GM21526 (cell line): ENCODE measurements around the gene UBR4.

Experiments
- ATAC-seq: cut with Tn5 transposase; IDR thresholded peaks from one replicate; pipeline ENCODE4 v1.9.1; 2021; ENCODE audit warnings: moderate library complexity; ENCODE audit not compliant: unreplicated experiment, low FRiP score

UBR4 gene

DNA sequence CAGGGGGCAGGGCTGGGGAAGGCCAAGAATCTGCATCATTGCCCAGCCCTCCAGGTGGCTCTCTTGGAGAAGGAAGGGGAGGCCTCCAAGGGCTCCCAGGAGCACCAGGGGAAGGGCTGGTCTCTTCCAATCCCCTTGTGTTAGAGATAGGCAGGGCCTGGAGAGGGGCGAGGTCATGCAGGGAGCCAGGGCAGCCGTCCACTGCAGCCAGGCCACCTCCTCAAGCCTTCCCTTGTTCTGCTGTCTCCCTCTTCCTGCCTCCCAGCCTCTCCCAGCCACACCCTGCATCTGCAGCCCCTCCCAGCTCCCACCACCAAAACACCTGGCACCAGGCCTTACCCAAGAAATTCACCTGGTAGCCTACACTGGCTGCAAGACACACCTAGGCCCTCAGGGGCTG, 148.3 kb downstream of the UBR4 start:
- ATAC-seq, result no peak

- ATAC-seq, result no peak
Observed at GRCh38 chr1:19061343-19061742, 148.7 kb downstream of the UBR4 start.

DNA sequence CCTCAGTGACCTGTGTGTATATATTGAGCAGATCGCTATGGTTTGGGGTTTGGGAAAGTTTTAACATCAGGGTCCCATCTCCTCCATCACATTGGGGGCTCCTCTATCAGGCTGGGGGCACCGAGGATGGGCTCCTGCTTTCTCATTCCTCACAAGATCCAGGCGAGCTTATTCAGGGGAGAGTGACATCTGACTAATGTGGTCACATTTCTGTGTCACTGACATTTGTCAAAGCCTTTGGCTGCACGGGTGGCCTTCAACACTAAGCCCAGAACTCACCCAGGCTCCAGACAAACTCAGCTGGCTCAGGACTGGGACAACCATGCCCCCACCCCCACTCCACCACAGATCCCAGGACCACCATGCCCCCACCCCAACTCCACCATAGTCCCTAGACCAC, 150.3 kb downstream of the UBR4 start:
- no peak for ATAC-seq

- ATAC-seq, result no peak
Observed at GRCh38 chr1:19058476-19058797, 151.6 kb downstream of the UBR4 start.

DNA sequence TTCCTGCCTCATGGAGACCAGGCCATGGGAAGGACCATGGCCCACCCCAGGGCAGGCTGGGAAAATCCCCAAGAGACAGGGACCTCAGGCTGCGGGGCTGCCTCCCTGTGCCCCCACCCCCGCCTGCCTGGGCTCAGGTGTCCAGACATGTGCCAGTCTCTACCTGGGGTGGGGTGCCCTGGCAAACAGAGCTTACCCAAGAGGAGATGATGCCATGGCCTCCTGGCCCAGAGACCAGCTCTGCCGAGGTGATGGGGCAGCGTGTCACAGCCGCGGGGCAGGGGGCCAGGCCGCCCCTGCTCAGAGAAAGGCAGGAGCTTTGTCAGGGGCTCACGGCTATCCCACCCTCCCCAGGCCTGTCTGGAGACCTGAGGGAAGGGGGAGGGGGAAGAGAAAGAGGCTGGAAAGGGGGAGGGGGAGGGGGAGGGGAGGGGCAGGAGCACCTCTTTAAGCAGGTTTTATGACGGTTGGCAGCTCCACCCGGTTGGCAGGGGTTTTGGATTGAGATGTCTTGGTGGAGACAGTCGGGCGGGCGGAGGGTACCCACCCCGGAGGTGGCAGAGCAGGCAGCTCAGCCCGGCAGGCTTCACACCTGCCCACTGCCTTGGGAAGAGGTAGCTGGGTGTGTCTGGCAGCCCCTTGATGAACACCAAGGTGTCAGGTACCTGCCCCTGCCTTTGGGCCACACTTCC, 152.1 kb downstream of the UBR4 start:
- ATAC-seq, result no peak

- ATAC-seq, result no peak
Observed at GRCh38 chr1:19057182-19057779, 152.8 kb downstream of the UBR4 start.

- no peak for ATAC-seq
Observed at GRCh38 chr1:19055701-19056100, 154.4 kb downstream of the UBR4 start.

DNA sequence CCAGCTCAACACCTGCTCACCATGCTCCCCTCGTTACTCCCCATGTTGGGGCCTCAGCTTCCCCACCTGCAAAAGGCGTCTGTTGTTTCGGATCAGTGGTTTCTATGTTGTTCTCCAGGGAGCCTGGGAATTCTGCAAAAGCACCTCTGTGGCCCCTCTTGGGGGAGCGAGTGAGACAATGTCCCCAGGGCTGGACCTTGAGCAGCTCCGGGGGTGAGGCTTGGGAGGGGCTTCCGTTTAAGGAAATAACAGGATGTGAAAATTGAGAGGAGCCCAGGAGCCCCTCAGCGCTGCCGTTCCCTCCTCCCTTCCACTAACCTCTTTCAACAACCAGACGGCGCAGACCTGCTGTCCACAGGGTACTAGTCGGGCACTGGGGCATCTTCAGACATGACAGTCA, 155.1 kb downstream of the UBR4 start:
- ATAC-seq, result no peak

- no peak for ATAC-seq
Observed at GRCh38 chr1:19054216-19054615, 155.8 kb downstream of the UBR4 start.

DNA sequence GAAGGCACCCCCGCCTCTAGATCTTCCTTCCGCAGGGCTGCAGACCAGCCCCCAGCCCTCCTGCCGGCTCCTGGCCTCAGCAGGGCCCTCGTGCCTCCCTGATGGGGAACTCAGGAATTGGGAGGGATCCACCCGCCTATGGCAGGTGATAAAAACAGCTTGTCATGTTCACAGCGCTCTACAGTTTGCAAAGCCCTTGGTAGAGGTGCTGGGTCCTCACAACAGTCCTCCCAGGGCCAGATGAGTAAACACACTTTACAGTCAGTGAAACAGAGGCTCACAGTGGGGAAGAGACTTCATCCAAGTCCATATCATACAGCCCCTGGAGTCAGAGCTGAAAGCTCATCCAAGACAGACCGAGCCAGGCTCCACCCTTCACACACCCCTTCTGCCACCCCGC, 156.6 kb downstream of the UBR4 start:
- ATAC-seq, result no peak

GRCh38 chr1:19049798-19050197, 160.3 kb downstream of the UBR4 start:
- no peak for ATAC-seq

DNA sequence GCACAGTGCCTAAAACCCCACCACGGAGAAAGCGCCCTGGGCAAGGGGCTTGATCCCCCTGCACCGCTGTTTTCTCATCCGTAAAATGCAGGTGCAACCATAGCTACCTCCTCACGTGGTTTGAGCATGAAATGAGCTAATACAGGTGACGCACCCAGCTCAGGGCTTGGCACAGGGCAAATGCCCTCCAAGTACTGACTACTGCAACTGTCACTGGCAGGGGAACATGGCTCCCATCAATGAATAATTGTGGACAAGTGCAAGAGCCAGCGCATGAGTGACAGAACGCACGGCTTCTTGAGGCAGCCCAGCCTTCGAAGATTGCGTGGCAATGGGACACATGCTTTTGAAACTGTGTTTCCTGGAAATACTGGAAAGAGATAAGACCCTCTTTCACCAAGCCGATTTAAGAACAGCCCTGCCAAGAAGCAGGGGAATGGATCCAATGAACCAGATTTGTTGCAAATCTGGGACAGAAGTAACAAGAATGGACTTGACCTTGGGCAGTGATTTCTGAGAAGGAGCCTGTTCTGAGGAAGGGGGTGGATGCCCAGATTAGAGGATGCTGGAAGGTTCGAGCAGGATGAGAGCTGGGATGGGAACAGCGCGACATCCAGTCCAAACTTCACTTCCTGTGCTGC, 160.8 kb downstream of the UBR4 start:
- no peak for ATAC-seq

GRCh38 chr1:19046972-19047731, 162.9 kb downstream of the UBR4 start:
- ATAC-seq, result no peak

DNA sequence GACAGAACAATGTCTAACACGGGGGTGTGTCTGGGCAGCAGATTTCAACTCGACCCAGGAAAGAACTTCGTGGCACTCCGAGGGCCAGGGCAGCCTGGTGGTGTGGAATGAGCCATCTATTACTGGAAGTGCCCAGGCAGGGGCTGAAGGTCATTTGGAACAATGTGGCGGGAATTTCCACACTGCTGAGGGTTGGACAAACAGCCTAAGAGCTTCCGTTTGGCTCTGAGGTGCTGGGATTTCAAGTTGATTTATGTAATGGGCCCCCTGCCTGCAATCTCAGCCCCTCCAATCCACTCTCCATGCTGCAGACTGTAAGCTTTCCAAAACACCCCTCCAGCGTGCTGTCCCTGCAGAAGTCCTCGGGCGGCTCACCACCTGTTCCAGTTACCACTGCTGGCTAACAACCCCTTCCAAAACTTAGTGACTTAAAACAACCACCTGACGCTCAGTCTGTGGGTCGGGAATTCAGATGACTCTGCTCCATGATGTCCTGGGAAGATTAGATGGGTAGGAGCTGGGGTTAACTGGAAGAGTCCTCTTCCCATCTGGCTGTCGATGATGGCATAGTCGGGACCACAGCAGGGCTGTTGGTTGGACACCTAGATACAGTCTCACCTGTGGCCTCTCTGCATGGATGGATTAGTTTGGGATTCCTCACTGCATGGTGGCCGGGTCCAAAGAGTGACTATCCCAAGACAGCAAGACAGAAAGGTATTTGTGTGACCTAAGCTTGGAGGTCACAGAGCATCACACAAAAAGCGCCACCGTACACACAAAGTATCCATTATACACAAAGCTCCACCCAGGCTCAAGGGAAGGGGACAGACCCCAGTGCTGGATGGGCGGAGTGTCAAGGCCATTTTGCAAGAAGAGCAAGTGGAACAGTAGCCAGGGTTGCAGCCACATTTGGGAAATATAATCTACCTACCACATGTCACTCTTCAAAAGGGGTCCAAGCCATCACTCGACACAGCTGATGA, 163.9 kb downstream of the UBR4 start:
- no peak for ATAC-seq

DNA sequence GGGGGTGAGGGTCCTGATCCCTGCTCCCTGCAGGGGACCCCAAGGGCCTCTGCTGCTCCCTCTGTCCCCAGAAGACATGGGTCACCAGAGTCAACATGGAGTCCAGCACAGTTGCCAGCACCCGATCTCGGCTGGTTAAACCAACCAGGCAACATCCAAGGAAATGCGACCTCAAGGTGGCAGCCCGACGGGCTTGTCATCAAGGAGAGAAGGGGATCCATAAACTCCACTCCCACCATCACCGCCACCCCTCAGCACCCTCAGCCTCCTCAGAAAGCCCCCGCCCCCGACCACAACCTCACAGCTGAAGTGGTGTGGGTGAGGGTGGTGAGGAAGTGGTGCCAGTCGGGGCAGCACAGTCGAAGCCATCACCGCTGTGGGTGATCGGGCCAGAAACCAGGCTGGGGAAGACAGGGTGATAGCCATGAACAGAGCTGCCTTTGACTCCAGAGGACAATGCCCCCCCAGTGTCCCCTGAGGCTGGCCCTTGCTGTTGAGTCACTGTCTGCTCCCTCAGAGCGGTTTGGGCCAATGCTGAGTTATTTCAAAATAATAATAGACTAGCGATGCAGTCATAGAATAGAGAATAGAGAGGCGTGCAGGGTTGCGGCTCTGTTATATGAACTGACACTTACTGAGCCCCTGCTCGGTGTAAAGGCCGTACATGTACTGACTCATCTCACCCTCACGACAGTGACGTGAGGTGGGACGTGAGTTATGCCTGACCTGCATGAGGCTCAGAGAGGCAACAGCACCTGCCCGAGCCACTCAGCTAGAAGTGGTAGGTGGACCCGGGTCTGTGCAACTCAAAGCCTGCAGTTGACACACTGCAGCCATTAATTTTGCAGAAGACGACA, 164.9 kb downstream of the UBR4 start:
- ATAC-seq, result no peak

- ATAC-seq, result no peak
Observed at GRCh38 chr1:19044471-19044870, 165.6 kb downstream of the UBR4 start.

GRCh38 chr1:19043579-19044443, 166.3 kb downstream of the UBR4 start:
- no peak for ATAC-seq
